ENCODE results near the gene PNKP.
A peak's percentile ranks its signal among the peaks of the same experiment; 100 is the strongest.

PNKP gene

GRCh38 chr19:49812997-49813861 lies 54.1 kb downstream of the PNKP start, which contains the start of gene FUZ:
Gene FUZ (minus strand): TSS chr19:49813292. CDS start chr19:49813106, 186 bp downstream.
- DNase-seq = peak; percentile 99

GRCh38 chr19:49812452-49812996 lies 54.9 kb downstream of the PNKP start:
- DNase-seq = no peak

DNA sequence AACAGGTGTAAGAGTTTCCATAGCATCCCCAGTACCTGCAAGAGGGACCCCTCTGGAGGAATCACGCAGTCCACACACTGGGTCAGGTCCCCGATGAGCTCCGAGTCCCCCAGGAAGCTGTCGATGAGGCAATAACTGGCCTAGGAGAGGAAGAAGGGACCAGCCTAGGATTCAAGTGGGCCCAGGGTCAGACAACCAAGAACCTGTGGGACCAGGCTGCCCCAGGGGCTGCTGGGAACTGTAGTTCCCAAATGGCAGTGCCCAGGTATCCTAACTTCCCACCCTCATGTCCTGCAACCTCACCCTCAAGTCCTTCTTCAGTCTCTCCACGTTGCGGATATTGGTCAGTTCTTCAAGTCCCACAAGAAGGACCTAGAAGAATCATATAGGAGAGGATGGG lies 56.0 kb downstream of the PNKP start:
- no peak for DNase-seq
